Effector memory CD4-positive, alpha-beta T cell (primary cell): ENCODE measurements around the gene HS3ST1.
A peak's percentile ranks its signal among the peaks of the same experiment; 100 is the strongest.

Experiments
- DNase-seq, 3 donors: peaks; one replicate each; pipeline ENCODE4 v3.0.0-alpha.2; 2020
- H3K27ac ChIP-seq: 2 replicates; pipeline ENCODE4 v1.7.0; 2013; ENCODE audit warnings: mild to moderate bottlenecking, low read length, moderate library complexity; ENCODE audit not compliant: insufficient read depth, poor library complexity, severe bottlenecking
- H3K27me3 ChIP-seq: replicated peaks from 2 replicates; pipeline ENCODE4 v1.7.0; 2013; ENCODE audit warnings: mild to moderate bottlenecking, low read length; ENCODE audit not compliant: insufficient read depth, control insufficient read depth, poor library complexity, severe bottlenecking
- H3K36me3 ChIP-seq: 2 replicates; pipeline ENCODE4 v1.7.0; 2013; ENCODE audit warnings: mild to moderate bottlenecking, low read length, moderate library complexity; ENCODE audit not compliant: control insufficient read depth, insufficient read depth
- H3K4me1 ChIP-seq: 2 replicates; pipeline ENCODE4 v1.7.0; 2013; ENCODE audit warnings: low read length, mild to moderate bottlenecking; ENCODE audit not compliant: control insufficient read depth, insufficient read depth, poor library complexity, severe bottlenecking
- H3K4me3 ChIP-seq: 2 replicates; pipeline ENCODE4 v1.7.0; 2013; ENCODE audit warnings: low read length, low read depth, mild to moderate bottlenecking; ENCODE audit not compliant: insufficient read depth, poor library complexity, severe bottlenecking
- H3K9me3 ChIP-seq: 2 replicates; pipeline ENCODE4 v1.7.0; 2013; ENCODE audit warnings: mild to moderate bottlenecking, low read length, moderate library complexity; ENCODE audit not compliant: control insufficient read depth
- total RNA-seq, 3 donors: gene quantifications; one replicate each; lab custom pipeline; 2026; lab: John Stamatoyannopoulos, UW

HS3ST1 gene
- 0 to 0.19 (median 0) reads per million in 3 donors for total RNA-seq

DNA sequence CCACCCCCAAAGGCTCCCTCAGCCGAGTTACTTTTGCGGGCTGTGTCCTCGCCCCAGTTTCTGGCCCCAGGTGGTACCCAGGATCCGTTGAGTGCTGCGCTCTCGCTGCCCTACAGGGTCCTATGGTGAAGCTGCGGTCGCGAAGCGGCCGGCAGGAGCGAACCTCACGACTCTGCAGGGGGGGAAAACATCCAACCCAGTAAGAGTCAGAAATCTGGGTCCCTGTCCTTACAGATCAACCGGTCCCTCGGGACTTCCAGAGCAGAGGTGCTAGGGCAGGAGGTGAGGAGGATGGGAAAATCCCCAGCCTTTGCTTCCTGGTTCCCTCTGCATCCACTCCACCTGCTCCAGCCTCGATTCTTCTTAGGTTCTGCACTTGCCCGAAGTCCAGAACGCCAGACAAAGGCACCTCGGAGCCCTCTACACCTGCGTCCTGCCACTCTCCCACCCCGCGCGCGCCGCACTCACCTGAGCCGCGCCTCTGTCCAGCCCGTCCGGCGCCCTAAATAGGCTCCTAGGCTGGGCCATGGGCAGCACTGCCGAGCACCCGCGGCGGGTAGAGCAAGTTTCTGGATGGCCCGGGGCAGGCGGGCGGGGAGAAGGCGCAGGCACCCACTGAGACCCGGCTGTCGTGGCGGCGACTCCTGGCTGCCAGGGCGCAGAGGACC, at the start of gene HS3ST1:
Gene HS3ST1, minus strand, starts transcription at position 664 of the 668 bp plus-strand sequence. CDS start 28,889 bp downstream, outside the sequence.
- Histone ChIP-seq H3K4me1 (peaks cover 17% of the 10 kb centered on the region), H3K9me3 (no peaks in the 10 kb centered on the region), H3K27me3 (peaks cover 19% of the 10 kb centered on the region), H3K36me3 (no peaks in the 10 kb centered on the region), H3K4me3 (peak within 1 kb of the TSS; percentile 58), H3K27ac (no peak within 1 kb of the TSS)
- DNase-seq = no peak

DNA sequence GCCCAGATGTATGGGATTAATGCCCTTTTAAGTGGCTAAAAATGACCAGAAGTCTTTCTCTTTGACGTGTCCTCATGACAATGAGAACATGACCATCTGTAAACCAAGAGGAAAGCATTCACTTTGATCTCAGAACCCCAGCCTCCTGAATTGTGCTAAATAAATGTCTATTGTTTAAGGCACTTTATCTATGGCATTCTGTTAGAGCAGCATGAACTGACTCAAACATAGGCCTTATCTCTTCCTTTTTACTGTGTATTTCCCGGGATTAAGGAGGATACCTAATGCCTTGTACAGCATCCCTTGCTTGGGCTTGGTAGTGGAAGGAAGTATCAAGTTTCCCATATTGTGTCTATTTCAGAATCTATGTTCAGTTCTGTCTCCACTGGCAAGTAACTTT, 47.2 kb upstream of the HS3ST1 start:
- no peak for DNase-seq

DNA sequence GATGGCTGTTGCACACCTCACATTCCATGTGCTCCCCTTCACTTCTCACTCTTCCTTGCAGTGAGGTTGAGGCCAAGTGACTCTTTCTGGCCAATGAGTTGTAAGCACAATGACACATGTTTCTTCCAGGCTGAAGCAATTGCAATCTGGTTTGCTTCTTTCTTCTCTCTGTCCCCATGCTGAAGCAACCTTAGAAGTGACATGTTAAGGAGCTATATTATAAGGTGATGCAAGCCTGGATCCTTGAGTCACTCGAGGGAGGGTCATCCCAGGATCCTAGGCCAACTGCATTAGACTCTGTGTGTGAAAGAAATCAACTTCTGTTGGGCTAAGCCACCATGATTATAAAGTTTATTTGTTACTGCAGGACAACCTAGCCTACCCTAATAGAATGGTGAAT, 45.5 kb upstream of the HS3ST1 start:
- no peak for DNase-seq
- Histone ChIP-seq H3K4me1 (peaks cover 16% of the 10 kb centered on the region), H3K27ac (no peak overlapping the region), H3K9me3 (no peaks in the 10 kb centered on the region), H3K27me3 (no peaks in the 10 kb centered on the region), H3K4me3 (no peak overlapping the region), H3K36me3 (no peaks in the 10 kb centered on the region)

More for the DNA sequence above, 47.2 kb upstream of the HS3ST1 start:
- Histone ChIP-seq H3K9me3 (no peaks in the 10 kb centered on the region), H3K4me3 (no peak overlapping the region), H3K27ac (no peak overlapping the region), H3K4me1 (peaks cover 8% of the 10 kb centered on the region), H3K36me3 (no peaks in the 10 kb centered on the region), H3K27me3 (no peaks in the 10 kb centered on the region)

DNA sequence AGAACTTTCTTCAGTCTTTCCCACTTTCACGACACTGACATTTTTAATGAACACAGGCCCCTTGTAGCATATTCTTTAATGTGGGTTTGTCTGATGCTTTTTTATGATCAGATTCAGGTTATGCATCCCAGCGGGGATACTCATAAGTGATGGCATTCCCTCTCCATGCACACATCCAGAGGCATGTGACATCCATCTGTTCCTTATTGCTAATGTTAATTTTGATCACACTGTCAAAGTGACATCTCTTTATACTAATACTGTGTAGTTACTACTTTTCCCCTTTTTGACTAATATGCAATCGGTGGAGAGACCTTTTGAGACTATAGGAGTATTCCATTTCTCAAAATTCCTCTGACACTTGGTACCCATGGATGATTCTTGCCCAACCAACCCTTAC, 43.8 kb upstream of the HS3ST1 start:
- no peak for DNase-seq
- Histone ChIP-seq H3K9me3 (no peaks in the 10 kb centered on the region), H3K4me1 (peaks cover 16% of the 10 kb centered on the region), H3K4me3 (no peak overlapping the region), H3K27ac (no peak overlapping the region), H3K27me3 (no peaks in the 10 kb centered on the region), H3K36me3 (no peaks in the 10 kb centered on the region)

DNA sequence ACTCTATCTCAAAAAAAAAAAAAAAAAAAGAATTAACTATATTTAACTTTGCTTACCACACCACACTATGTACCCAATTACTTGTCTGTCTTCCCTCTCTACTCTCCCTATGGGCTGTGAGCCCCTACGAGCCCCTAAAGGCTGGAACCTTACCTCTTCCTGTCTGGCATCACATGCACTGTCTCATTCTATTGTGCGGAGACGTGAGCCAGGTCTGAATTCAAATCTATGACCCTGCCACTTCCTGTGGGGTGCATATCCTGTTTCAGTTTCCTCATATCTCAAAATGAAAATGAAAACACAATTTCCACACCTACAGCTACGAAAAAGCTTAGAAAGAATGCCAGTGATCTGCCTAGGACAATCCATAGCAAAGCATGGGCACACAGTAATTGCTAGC, 42.9 kb upstream of the HS3ST1 start:
- Histone ChIP-seq H3K36me3 (no peaks in the 10 kb centered on the region), H3K27ac (peak overlapping the region; percentile 60), H3K4me1 (peaks cover 16% of the 10 kb centered on the region), H3K9me3 (no peaks in the 10 kb centered on the region), H3K27me3 (no peaks in the 10 kb centered on the region), H3K4me3 (peak overlapping the region; percentile 48)
- peak; percentile 32 to 46 (median 41) for DNase-seq

DNA sequence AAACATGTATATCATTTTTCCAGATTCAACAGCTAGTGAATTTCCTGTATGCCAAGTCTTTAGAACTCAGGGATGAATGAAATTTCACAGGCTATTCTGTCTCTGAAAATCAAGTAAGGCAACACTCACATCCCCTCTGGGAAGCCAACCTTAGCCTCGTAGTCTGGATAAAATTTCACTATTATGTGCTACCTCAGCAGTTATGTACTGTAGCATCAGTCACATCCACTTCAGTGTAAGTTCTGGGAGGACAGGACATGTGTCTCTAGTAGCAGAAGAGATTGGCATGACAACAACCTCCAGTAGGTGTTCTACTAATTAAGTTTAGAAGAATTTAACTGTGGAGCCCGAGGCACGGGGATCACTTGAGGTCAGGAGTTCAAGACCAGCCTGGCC, 42.4 kb upstream of the HS3ST1 start:
- Histone ChIP-seq H3K4me1 (peaks cover 16% of the 10 kb centered on the region), H3K9me3 (no peaks in the 10 kb centered on the region), H3K27me3 (no peaks in the 10 kb centered on the region), H3K36me3 (no peaks in the 10 kb centered on the region), H3K4me3 (peak overlapping the region; percentile 19), H3K27ac (peak overlapping the region; percentile 46)
- no peak for DNase-seq

DNA sequence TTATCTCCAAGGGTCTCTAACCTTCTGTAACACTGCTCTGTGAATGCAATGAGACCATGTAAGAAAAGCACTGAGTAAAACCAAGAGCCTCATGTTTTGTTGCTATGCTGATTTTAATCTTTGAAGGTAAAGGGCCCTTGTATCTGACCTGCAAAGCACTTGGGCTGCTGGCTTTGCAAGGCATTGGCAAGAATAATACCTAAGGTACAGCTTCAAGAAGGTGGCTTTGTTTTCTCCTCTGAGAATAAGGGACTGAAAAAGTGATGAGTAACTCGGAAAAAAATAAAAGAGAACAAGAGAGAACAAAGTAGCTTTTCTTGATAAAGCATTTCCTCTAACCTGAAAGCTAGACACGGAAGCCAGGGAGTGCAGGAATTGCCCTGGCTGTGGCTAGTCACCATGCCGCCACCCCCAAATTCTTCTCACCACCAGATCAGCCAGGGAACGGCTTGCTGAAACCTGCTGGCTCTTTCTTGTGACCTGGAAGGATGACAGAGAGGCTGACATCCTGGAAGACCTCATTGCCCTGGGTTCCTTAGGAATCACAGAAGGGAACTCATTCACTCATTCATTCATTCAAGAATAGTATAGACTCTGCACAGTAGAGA, 41.8 kb upstream of the HS3ST1 start:
- H3K9me3 ChIP-seq = no peaks in the 10 kb centered on the region
- H3K27me3 ChIP-seq = no peaks in the 10 kb centered on the region
- H3K27ac ChIP-seq = peak overlapping the region; percentile 46
- no peak for DNase-seq
- H3K4me3 ChIP-seq = peak overlapping the region; percentile 19
- H3K36me3 ChIP-seq = no peaks in the 10 kb centered on the region
- H3K4me1 ChIP-seq = peaks cover 16% of the 10 kb centered on the region

DNA sequence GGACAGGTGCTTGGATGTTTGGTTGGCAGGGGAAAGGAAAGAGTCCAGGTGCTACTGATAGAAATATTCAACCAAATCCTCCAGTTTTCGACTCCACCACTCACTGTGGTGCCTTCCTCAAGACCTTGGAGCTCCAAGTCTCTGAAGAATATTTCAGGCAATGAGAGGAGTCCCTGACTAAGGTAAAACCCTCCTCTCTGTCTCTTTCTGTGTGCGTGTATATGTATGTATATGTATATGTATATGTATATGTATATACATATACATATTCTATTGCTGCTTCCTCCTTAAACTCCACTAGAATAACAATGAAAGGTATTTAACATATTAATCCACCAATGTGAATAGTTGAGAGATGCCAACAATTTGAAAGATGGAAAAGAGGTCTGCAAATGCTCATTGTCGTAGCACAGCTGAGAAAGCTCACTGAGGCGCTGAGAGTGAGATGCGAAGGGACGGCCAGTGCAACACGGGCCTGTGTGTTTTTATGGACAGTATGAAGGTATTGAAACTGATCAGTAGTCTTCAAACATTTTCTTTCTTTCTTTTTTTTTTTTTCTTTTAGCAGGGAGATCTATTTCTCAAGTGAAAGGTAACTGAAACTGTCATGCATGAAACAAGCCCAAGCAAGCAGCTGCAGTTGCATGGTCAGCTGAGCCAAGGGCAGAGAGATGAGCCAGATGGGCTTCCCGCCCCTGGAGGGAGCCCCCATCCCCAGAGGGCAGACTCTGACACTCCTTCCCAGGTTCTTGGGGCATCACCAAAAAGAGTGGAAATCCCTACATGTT, 41.1 kb upstream of the HS3ST1 start:
- Histone ChIP-seq H3K36me3 (no peaks in the 10 kb centered on the region), H3K4me3 (no peak overlapping the region), H3K27ac (no peak overlapping the region), H3K27me3 (no peaks in the 10 kb centered on the region), H3K9me3 (no peaks in the 10 kb centered on the region), H3K4me1 (peaks cover 16% of the 10 kb centered on the region)
- DNase-seq = no peak

DNA sequence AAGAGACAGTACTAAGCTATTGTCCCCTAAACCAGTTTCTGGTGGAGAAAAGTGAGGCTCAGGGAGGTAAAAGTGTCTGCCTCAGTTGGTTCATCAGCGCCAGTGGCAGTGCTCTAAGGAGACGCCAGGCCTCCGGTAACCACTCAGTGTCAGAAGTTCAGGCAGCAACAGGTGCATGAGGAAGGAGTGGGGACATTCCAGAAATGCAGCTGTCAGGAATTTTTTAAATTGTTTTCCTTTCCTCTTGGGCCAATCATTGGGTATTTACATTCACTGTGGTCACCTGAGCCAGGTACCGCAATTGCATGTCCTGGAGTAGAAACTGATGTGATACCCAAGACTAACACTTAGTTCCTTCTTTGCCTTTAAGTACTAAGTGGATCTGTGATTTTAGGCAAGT, 40.2 kb upstream of the HS3ST1 start:
- H3K27me3 ChIP-seq = no peaks in the 10 kb centered on the region
- no peaks in the 10 kb centered on the region for H3K36me3 ChIP-seq
- H3K4me1 ChIP-seq = peaks cover 16% of the 10 kb centered on the region
- no peak overlapping the region for H3K27ac ChIP-seq
- no peak for DNase-seq
- H3K9me3 ChIP-seq = no peaks in the 10 kb centered on the region
- H3K4me3 ChIP-seq = no peak overlapping the region

DNA sequence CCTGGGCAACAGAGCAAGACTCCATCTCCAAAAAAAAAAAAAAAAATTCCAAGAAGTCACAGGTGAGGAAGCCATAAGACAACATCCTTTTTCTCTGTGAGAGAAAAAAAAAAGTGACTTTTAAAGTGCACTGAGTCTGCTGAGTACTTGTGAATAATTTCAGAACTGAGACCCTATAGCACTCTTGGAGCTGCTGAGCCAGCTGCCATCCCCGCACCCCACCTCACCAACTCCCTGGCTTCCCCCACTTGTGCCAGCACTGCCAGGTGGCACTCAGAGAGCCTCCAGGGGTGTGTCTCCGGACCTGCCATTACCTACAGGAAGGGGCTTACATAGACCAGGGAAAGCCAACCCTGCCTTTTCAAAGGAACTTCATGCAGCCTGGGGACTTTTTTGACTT, 39.2 kb upstream of the HS3ST1 start:
- Histone ChIP-seq H3K9me3 (no peaks in the 10 kb centered on the region), H3K4me3 (no peak overlapping the region), H3K4me1 (peaks cover 16% of the 10 kb centered on the region), H3K27ac (no peak overlapping the region), H3K27me3 (no peaks in the 10 kb centered on the region), H3K36me3 (no peaks in the 10 kb centered on the region)
- DNase-seq = no peak
